Vagina (tissue), 2 donors: ENCODE measurements around the gene GLT1D1. TPM values are rescaled to one million over a fixed set of nuclear protein-coding genes. Genes with fewer than 3 reads are reported as not detected.

Source experiments
- DNase-seq, 2 donors: peaks; one replicate each; pipeline ENCODE4 v3.0.0-alpha.2; 2017; ENCODE audit errors: extremely low spot score in 2 of 2
- H3K27ac ChIP-seq: fragments of 200-600 bp; sonication (generic); one replicate; pipeline ENCODE4 v1.5.1; 2019
- H3K27me3 ChIP-seq: fragments of 200-600 bp; sonication (generic); one replicate; pipeline ENCODE4 v1.5.1; 2019
- H3K36me3 ChIP-seq, 2 donors: fragments of 200-600 bp; sonication (generic); one replicate each; pipeline ENCODE4 v1.5.1; 2017 to 2019
- H3K4me1 ChIP-seq: fragments of 200-600 bp; sonication (generic); one replicate; pipeline ENCODE4 v1.5.1; 2019
- H3K4me3 ChIP-seq, 2 donors: fragments of 200-600 bp; sonication (generic); 1 replicate in 1 of 2; 2 replicates in 1 of 2; pipeline ENCODE4 v1.5.1; 2016 to 2019
- H3K9me3 ChIP-seq: fragments of 200-600 bp; sonication (generic); one replicate; pipeline ENCODE4 v1.5.1; 2019
- CTCF ChIP-seq, 3 experiments: fragments of 450-650 bp in 2 of 3; fragments of 200-600 bp in 1 of 3; sonication (generic) in 1 of 3; IDR thresholded peaks; one replicate each; pipeline ENCODE4 v1.5.1; 2017 to 2019; ENCODE audit warnings: antibody characterized with exemption in 3 of 3, mild to moderate bottlenecking in 2 of 3, moderate library complexity in 2 of 3
- POLR2A ChIP-seq, 2 donors: fragments of 450-650 bp; IDR thresholded peaks; one replicate each; pipeline ENCODE4 v1.6.1; 2017; ENCODE audit warnings: antibody characterized with exemption in 2 of 2, mild to moderate bottlenecking in 2 of 2, moderate library complexity in 2 of 2
- POLR2AphosphoS5 ChIP-seq, 2 donors: sonication (generic); formaldehyde crosslinking; IDR thresholded peaks; one replicate each; pipeline ENCODE4 v1.9.0; 2017; ENCODE audit warnings: antibody characterized with exemption in 2 of 2, mild to moderate bottlenecking in 2 of 2, low read depth in 1 of 2; ENCODE audit not compliant: insufficient read depth in 1 of 2
- intact Hi-C: fragments of 100-400 bp; cut with DNase I; formaldehyde crosslinking; loops from one replicate; pipeline ENCODE4 v1.15.1; 2023
- total RNA-seq: library from RNA; depleted of rRNA; stranded (reverse); fragments of >200 nt; gene quantifications from one replicate; pipeline ENCODE4 v1.2.3, GENCODE V29; 2016

The GLT1D1 gene
- total RNA-seq, 1 donor from 2014 or later = 0.74 TPM

- intact Hi-C loops = no loop called here
- Histone ChIP-seq H3K27ac (no peak overlapping the region), H3K4me1 (peaks cover 58% of the 10 kb centered on the region), H3K9me3 (no peaks in the 10 kb centered on the region), H3K4me3 (no peak overlapping the region), H3K27me3 (no peaks in the 10 kb centered on the region), H3K36me3 (peaks cover 0 to 17% of the 10 kb centered on the region in 2 donors)
- TF ChIP-seq CTCF (IDR thresholded peaks at IDR 0.05) = no peak
- no peak for TF ChIP-seq POLR2AphosphoS5 (IDR thresholded peaks at IDR 0.05; ENCODE audit: insufficient read depth in 1 of 2, low read depth in 1 of 2)
- no peak for TF ChIP-seq POLR2A (IDR thresholded peaks at IDR 0.05)
- no peak for DNase-seq
These were observed 39.9 kb upstream of the GLT1D1 start for GRCh38 chr12:128813392-128813791.

DNA sequence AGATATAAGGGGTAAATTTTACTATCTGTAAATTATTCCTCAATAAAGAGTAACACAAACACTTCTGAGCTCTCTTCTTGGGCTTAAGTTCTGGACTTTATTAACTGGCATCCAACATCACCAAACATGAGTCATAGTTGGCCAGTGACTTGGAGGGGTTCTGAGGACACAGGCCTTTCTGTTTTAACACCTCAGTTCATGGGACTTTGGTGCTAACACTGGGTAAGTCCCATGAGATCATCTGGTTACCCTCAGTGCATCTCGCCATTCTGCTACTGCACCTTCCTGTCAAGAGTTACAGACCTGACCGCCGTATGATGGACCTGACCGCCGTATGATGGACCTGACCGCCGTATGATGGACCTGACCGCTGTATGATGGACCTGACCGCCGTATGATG, 39.4 kb upstream of the GLT1D1 start:
- Histone ChIP-seq H3K9me3 (no peaks in the 10 kb centered on the region), H3K27ac (no peak overlapping the region), H3K27me3 (no peaks in the 10 kb centered on the region), H3K4me1 (peaks cover 61% of the 10 kb centered on the region), H3K36me3 (peaks cover 0 to 12% of the 10 kb centered on the region in 2 donors), H3K4me3 (no peak overlapping the region)
- DNase-seq = no peak
- no peak for TF ChIP-seq POLR2A (IDR thresholded peaks at IDR 0.05)
- TF ChIP-seq POLR2AphosphoS5 (IDR thresholded peaks at IDR 0.05; ENCODE audit: insufficient read depth in 1 of 2, low read depth in 1 of 2) = no peak
- TF ChIP-seq CTCF (IDR thresholded peaks at IDR 0.05) = no peak
- intact Hi-C loops = no loop called here

- Histone ChIP-seq H3K27ac (no peak overlapping the region), H3K27me3 (no peaks in the 10 kb centered on the region), H3K36me3 (peaks cover 0 to 8% of the 10 kb centered on the region in 2 donors), H3K4me1 (peaks cover 67% of the 10 kb centered on the region), H3K4me3 (no peak overlapping the region), H3K9me3 (no peaks in the 10 kb centered on the region)
- intact Hi-C loops = no loop called here
- no peak for DNase-seq
- TF ChIP-seq CTCF (IDR thresholded peaks at IDR 0.05) = no peak
- no peak for TF ChIP-seq POLR2A (IDR thresholded peaks at IDR 0.05)
- no peak for TF ChIP-seq POLR2AphosphoS5 (IDR thresholded peaks at IDR 0.05; ENCODE audit: insufficient read depth in 1 of 2, low read depth in 1 of 2)
These were observed 38.6 kb upstream of the GLT1D1 start for GRCh38 chr12:128814411-128815261.

- peaks cover 67% of the 10 kb centered on the region for H3K4me1 ChIP-seq
- H3K27ac ChIP-seq = no peak overlapping the region
- no peaks in the 10 kb centered on the region for H3K9me3 ChIP-seq
- H3K36me3 ChIP-seq = peaks cover 0 to 8% of the 10 kb centered on the region in 2 donors
- no peak for DNase-seq
- no peaks in the 10 kb centered on the region for H3K27me3 ChIP-seq
- TF ChIP-seq POLR2A (IDR thresholded peaks at IDR 0.05) = no peak
- TF ChIP-seq CTCF (IDR thresholded peaks at IDR 0.05) = no peak
- no peak for TF ChIP-seq POLR2AphosphoS5 (IDR thresholded peaks at IDR 0.05; ENCODE audit: insufficient read depth in 1 of 2, low read depth in 1 of 2)
- intact Hi-C loops = no loop called here
- H3K4me3 ChIP-seq = no peak overlapping the region
These were observed 37.3 kb upstream of the GLT1D1 start for GRCh38 chr12:128815779-128816642.
